SK-N-SH (cell line): ENCODE data around the gene MX1. TPM values are rescaled to one million over a fixed set of nuclear protein-coding genes. Genes with fewer than 3 reads are reported as not detected.

ENCODE experiments used
- CTCF ChIA-PET: fragments of 300-600, 350-600 bp; formaldehyde crosslinking; extraction: SDS; loops from one replicate; lab custom pipeline; 2021; lab: Yijun Ruan, JAX
- POLR2A ChIA-PET: fragments of 350-600 bp; sonication (Branson Sonifier 250); formaldehyde crosslinking; extraction: SDS; loops from one replicate; lab custom pipeline; 2020; ENCODE audit warnings: antibody characterized with exemption, inconsistent platforms; lab: Yijun Ruan, JAX
- DNase-seq: peaks from one replicate; pipeline ENCODE4 v3.0.0; 2012
- H2AFZ ChIP-seq: fragments of 200-600 bp; sonication (generic); 2 replicates; pipeline ENCODE4 v1.8.1; 2016; ENCODE audit warnings: antibody characterized with exemption, mild to moderate bottlenecking, low read depth
- H3F3A ChIP-seq: fragments of 200-600 bp; sonication (generic); replicated peaks from 2 replicates; pipeline ENCODE3; 2016; ENCODE audit warnings: antibody characterized with exemption, mild to moderate bottlenecking; ENCODE audit not compliant: insufficient read depth
- H3K27ac ChIP-seq, 2 experiments: fragments of 200-500 bp in 1 of 2; fragments of 200-600 bp in 1 of 2; sonication (Bioruptor generic) in 1 of 2; sonication (generic), shearing (Covaris generic) in 1 of 2; 2 replicates each; pipeline versions ENCODE4 v1.5.1 to v1.6.1; 2014 to 2016; ENCODE audit warnings: low read depth in 2 of 2, inconsistent platforms in 1 of 2, low read length in 1 of 2, mild to moderate bottlenecking in 1 of 2, mixed read lengths in 1 of 2
- H3K27me3 ChIP-seq: fragments of 200-600 bp; sonication (generic), shearing (Covaris generic); 2 replicates; pipeline ENCODE4 v1.6.1; 2016; ENCODE audit warnings: mixed run types; ENCODE audit not compliant: insufficient read depth
- H3K36me3 ChIP-seq, 2 experiments: fragments of 200-500 bp in 1 of 2; fragments of 200-600 bp in 1 of 2; sonication (Bioruptor generic) in 1 of 2; sonication (generic) in 1 of 2; replicated peaks in 1 of 2; 2 replicates each; pipeline versions ENCODE3 to v1.5.1; 2014 to 2016; ENCODE audit warnings: low read length in 1 of 2, mild to moderate bottlenecking in 1 of 2; ENCODE audit not compliant: insufficient read depth in 2 of 2, control insufficient read depth in 1 of 2
- H3K4me1 ChIP-seq, 2 experiments: fragments of 200-500 bp in 1 of 2; fragments of 200-600 bp in 1 of 2; sonication (Bioruptor generic) in 1 of 2; sonication (generic), shearing (Covaris generic) in 1 of 2; 2 replicates each; pipeline versions ENCODE4 v1.5.1 to v1.6.1; 2014 to 2016; ENCODE audit warnings: low read depth in 1 of 2, low read length in 1 of 2, mixed run types in 1 of 2; ENCODE audit not compliant: insufficient read depth in 2 of 2, control insufficient read depth in 1 of 2
- H3K4me2 ChIP-seq: fragments of 200-600 bp; sonication (generic), shearing (Covaris generic); 2 replicates; pipeline ENCODE4 v1.6.1; 2017; ENCODE audit warnings: mixed run types
- H3K4me3 ChIP-seq, 2 experiments: fragments of 200-500 bp in 1 of 2; fragments of 200-600 bp in 1 of 2; sonication (Bioruptor generic) in 1 of 2; sonication (generic), shearing (Covaris generic) in 1 of 2; 2 replicates each; pipeline versions ENCODE4 v1.5.1 to v1.8.1; 2014 to 2016; ENCODE audit warnings: low read depth in 2 of 2, inconsistent platforms in 1 of 2, low read length in 1 of 2, mild to moderate bottlenecking in 1 of 2, mixed read lengths in 1 of 2, moderate library complexity in 1 of 2
- H3K79me2 ChIP-seq: fragments of 200-600 bp; sonication (generic); 2 replicates; pipeline ENCODE4 v1.8.1; 2017; ENCODE audit warnings: mild to moderate bottlenecking; ENCODE audit not compliant: insufficient read depth
- H3K9ac ChIP-seq: fragments of 200-600 bp; sonication (generic); 2 replicates; pipeline ENCODE4 v1.6.1; 2017; ENCODE audit warnings: mixed run types
- H3K9me2 ChIP-seq: fragments of 200-600 bp; sonication (generic); 2 replicates; pipeline ENCODE4 v1.6.1; 2017; ENCODE audit warnings: mixed run types
- H3K9me3 ChIP-seq: fragments of 200-600 bp; sonication (generic); 2 replicates; pipeline ENCODE4 v1.6.1; 2017; ENCODE audit warnings: mixed run types, mild to moderate bottlenecking, moderate library complexity
- H4K20me1 ChIP-seq: fragments of 200-600 bp; sonication (generic); 2 replicates; pipeline ENCODE4 v1.6.1; 2017; ENCODE audit warnings: mild to moderate bottlenecking, mixed run types; ENCODE audit not compliant: insufficient read depth
- CTCF ChIP-seq: fragments of 200-600 bp; sonication (generic); IDR thresholded peaks from 2 replicates; pipeline ENCODE4 v1.6.1; 2017; ENCODE audit warnings: antibody characterized with exemption, mild to moderate bottlenecking, moderate library complexity
- ELF1 ChIP-seq: IDR thresholded peaks from 2 replicates; pipeline ENCODE4 v1.4.0; 2012
- FOXJ3 ChIP-seq: sonication (generic); formaldehyde crosslinking; IDR thresholded peaks from 2 replicates; pipeline ENCODE4 v1.5.1; 2020; ENCODE audit warnings: mild to moderate bottlenecking, missing genetic modification reagents
- NFIC ChIP-seq: IDR thresholded peaks from 2 replicates; pipeline ENCODE4 v1.4.0; 2012; ENCODE audit warnings: borderline replicate concordance
- PBX3 ChIP-seq: IDR thresholded peaks from 2 replicates; pipeline ENCODE4; 2012
- RCOR1 ChIP-seq: fragments of 150-350 bp; IDR thresholded peaks from 2 replicates; pipeline ENCODE4 v1.6.1; 2017; ENCODE audit warnings: antibody characterized with exemption, low read length
- REST ChIP-seq: IDR thresholded peaks from 2 replicates; pipeline ENCODE4 v1.6.1; 2012; ENCODE audit warnings: mild to moderate bottlenecking, low read depth, low read length, moderate library complexity
- RFX5 ChIP-seq: IDR thresholded peaks from 2 replicates; pipeline ENCODE4 v1.6.1; 2012; ENCODE audit warnings: mild to moderate bottlenecking, improper control_type of control experiment, low read length
- TAF1 ChIP-seq: IDR thresholded peaks from 2 replicates; pipeline ENCODE4 v1.6.1; 2012; ENCODE audit warnings: low read depth, mild to moderate bottlenecking, low read length, moderate library complexity, borderline replicate concordance
- TCF12 ChIP-seq: IDR thresholded peaks from 2 replicates; pipeline ENCODE4 v1.4.0; 2012
- TEAD4 ChIP-seq: IDR thresholded peaks from 2 replicates; pipeline ENCODE4 v1.4.0; 2012; ENCODE audit warnings: mild to moderate bottlenecking, borderline replicate concordance; ENCODE audit not compliant: insufficient read depth
- USF2 ChIP-seq: fragments of 150-350 bp; IDR thresholded peaks from 2 replicates; pipeline ENCODE4 v1.6.1; 2017; ENCODE audit warnings: antibody characterized with exemption, low read length, low read depth, borderline replicate concordance
- ZBTB33 ChIP-seq: IDR thresholded peaks from 2 replicates; pipeline ENCODE4 v1.4.0; 2012; ENCODE audit warnings: low read depth, borderline replicate concordance
- WGBS: methylation state at CpG from one replicate; pipeline ENCODE4 v1.1.6; 2017; ENCODE audit warnings: low lambda C conversion rate; 5-methylcytosine and 5-hydroxymethylcytosine counted together
- polyA plus RNA-seq, 3 experiments: library from polyadenylated mRNA; depleted of rRNA; stranded (reverse); fragments of >200 nt; gene quantifications; 2 replicates each; pipeline ENCODE4 v1.2.3, GENCODE V29; 2012

The MX1 gene
- polyA plus RNA-seq, 1 of the 3 experiments (the other 2 are of a cell fraction), result 1.9 TPM

- Histone ChIP-seq H3K9ac (no peak overlapping the region), H3K36me3 (no peaks in the 10 kb centered on the region), H3K27ac (no peak overlapping the region), H2AFZ (no peak overlapping the region), H4K20me1 (no peaks in the 10 kb centered on the region), H3K4me3 (no peak overlapping the region), H3K27me3 (peaks cover 6% of the 10 kb centered on the region; the same call in 1 of the 2 replicates), H3K4me2 (no peak overlapping the region), H3K9me3 (no peaks in the 10 kb centered on the region), H3K4me1 (no peaks in the 10 kb centered on the region), H3K9me2 (no peaks in the 10 kb centered on the region), H3K79me2 (no peaks in the 10 kb centered on the region), H3F3A (no peaks in the 10 kb centered on the region)
- POLR2A ChIA-PET, result no interaction called here
- TF ChIP-seq REST, result no peak
- no peak for TF ChIP-seq ELF1
- no peak for TF ChIP-seq TAF1
- TF ChIP-seq NFIC, result no peak
- TF ChIP-seq RCOR1, result no peak
- TF ChIP-seq RFX5, result no peak
- no peak for TF ChIP-seq PBX3
- no peak for TF ChIP-seq TEAD4
- TF ChIP-seq USF2, result no peak
- TF ChIP-seq CTCF, result no peak
- TF ChIP-seq TCF12, result no peak
- TF ChIP-seq ZBTB33, result no peak
- no peak for TF ChIP-seq FOXJ3
- 48% methylated on average over 9 of the region's 10 CpGs for WGBS
- DNase-seq, result no peak
- CTCF ChIA-PET, result no interaction called here
These were observed 23.2 kb upstream of the MX1 start for GRCh38 chr21:41402796-41403195.
